Fibroblast of the aortic adventitia (primary cell): ENCODE data around the gene PLXNC1. TPM values are rescaled to one million over a fixed set of nuclear protein-coding genes. Genes with fewer than 3 reads are reported as not detected.
A peak's percentile ranks its signal among the peaks of the same experiment; 100 is the strongest.

Source experiments
- DNase-seq: peaks from one replicate; pipeline ENCODE4 v3.0.0-alpha.2; 2010; ENCODE audit warnings: low read depth
- H3K4me3 ChIP-seq: 2 replicates; pipeline ENCODE4 v1.5.1; 2011; ENCODE audit warnings: low read depth, mild to moderate bottlenecking, control low read depth, low read length, moderate library complexity
- CTCF ChIP-seq: IDR thresholded peaks from 2 replicates; pipeline ENCODE4 v1.5.1; 2011; ENCODE audit warnings: mild to moderate bottlenecking, low read length, control low read depth, inconsistent platforms; ENCODE audit not compliant: insufficient read depth
- total RNA-seq: library from RNA; depleted of rRNA; stranded (reverse); fragments of >200 nt; gene quantifications from 2 replicates; pipeline ENCODE4 v1.2.3, GENCODE V29; 2012; ENCODE audit warnings: low replicate concordance

PLXNC1 gene
- total RNA-seq, 1 donor = 4.3 TPM

GRCh38 chr12:94172031-94172430 is 23.7 kb downstream of the PLXNC1 start:
- no peak for DNase-seq
- TF ChIP-seq CTCF = no peak
- H3K4me3 ChIP-seq = no peak overlapping the region

GRCh38 chr12:94172973-94173372 is 24.6 kb downstream of the PLXNC1 start:
- peak; percentile 87 for DNase-seq
- no peak overlapping the region for H3K4me3 ChIP-seq
- TF ChIP-seq CTCF = no peak

GRCh38 chr12:94173660-94174265 is 25.4 kb downstream of the PLXNC1 start:
- H3K4me3 ChIP-seq = no peak overlapping the region
- DNase-seq = no peak
- no peak for TF ChIP-seq CTCF

GRCh38 chr12:94174576-94174975 is 26.2 kb downstream of the PLXNC1 start:
- TF ChIP-seq CTCF = no peak

GRCh38 chr12:94175763-94176668 is 27.6 kb downstream of the PLXNC1 start:
- peak; percentile 10 for DNase-seq
- TF ChIP-seq CTCF = no peak
- H3K4me3 ChIP-seq = no peak overlapping the region

More at GRCh38 chr12:94174576-94174975, 26.2 kb downstream of the PLXNC1 start:
- no peak overlapping the region for H3K4me3 ChIP-seq
- DNase-seq = no peak

- no peak for TF ChIP-seq CTCF
- no peak overlapping the region for H3K4me3 ChIP-seq
- DNase-seq = no peak
Measured at GRCh38 chr12:94178054-94178453, 29.7 kb downstream of the PLXNC1 start.
